ENCODE results near the gene CYSLTR2.

CYSLTR2 gene

GRCh38 chr13:48748681-48749080 is 95.0 kb downstream of the CYSLTR2 start:
- DNase-seq: no peak

- no peak for DNase-seq
Measured at GRCh38 chr13:48749144-48749543, 95.4 kb downstream of the CYSLTR2 start.

DNA sequence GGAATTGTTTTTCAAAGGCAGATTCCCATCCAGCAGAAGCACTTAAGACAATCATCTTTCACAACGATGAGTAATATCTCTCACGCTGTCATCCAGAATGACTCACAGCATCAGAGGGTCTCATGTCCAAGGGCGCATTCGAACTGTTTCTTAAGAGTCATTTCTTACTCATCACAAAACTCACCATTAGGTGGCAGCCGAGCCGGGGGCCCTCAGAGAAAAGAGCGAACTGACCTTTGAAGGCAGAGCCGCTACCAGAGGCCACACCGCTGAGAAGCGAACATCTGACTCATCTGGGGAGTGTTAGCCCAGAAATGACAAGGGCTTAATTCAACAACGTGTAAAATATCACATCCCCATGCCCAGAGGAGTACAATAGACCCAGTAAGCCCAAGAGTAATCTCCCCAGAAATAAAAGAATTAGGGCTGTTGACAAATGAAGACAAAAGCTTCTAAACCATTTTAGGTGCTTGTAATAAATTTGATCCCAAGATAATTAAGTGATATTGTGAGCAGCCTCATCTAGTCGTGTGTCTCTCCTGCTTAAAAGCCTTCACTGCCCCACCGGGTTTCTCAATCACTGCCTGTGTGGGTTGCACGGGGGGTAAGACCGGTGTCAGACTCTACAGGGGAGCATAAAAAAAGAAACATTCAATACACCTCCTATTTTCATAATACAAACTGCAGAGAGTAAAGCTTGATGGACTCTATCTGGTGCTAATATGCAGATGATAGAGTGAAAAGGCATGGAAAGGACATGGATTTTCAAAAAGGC is 96.2 kb downstream of the CYSLTR2 start:
- DNase-seq: no peak

DNA sequence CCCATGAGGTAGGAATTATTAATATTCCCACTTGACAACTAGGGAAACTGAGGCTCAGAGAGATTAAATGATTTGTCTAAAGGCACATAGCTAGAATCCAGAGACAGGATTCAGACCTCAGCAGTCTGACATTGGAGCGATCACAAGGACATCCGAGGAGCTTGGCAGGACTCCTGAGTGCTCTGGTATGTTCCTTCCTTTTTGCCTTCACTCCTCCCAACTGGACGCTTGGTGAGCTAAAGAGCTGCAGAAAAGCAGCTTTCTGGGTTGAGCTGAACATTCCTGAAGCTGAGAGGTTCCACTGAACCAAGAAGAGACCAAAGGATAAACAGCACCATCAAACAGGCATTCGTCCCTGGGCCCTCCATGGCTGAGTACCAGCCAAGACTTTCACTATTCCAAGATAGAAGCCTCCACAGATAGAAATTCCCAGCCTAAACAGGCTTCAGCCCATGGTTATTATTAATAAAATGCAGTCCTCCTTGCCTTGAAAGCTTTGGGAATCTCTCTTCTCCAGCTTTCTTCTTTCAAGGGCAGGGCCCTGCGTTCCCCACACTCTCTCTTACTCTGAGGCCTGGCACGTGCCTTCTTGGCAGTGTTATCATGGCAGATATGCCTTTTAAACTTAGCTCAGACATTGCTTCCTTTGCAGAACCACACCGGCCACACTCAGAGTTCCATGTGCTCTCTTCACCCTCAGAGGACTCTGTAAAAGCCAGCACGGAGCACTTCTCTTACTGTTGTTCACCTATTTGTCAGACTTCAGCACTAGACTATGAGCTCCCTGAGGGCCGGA is 97.1 kb downstream of the CYSLTR2 start:
- no peak for DNase-seq

DNA sequence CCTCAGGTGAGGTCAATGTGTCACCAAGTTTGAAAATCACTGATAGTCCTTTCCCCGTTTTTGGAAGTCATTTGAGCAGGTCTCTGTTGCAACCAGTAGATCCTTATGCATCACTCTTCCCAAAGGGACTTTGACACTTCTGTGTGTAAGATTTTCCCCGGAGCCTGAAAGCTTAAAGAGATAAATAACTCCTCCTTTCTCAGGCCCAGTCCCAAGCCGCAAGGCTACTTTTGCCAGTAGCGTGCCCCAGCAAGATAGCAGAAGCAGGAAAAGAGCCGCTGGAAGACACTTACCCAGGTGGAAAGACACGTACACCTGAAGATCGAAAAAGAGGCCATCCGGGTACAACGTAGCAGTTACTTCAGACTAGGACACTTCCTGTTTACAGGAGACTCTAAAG is 106.9 kb downstream of the CYSLTR2 start:
- DNase-seq: no peak
